Measurements from ENCODE around the gene ENG.
"Not testable (repeated sequence)": the region's sequence is repeated elsewhere in the genome, so short reads cannot be mapped to it uniquely, and the experiment has no call there.

ENG gene

DNA sequence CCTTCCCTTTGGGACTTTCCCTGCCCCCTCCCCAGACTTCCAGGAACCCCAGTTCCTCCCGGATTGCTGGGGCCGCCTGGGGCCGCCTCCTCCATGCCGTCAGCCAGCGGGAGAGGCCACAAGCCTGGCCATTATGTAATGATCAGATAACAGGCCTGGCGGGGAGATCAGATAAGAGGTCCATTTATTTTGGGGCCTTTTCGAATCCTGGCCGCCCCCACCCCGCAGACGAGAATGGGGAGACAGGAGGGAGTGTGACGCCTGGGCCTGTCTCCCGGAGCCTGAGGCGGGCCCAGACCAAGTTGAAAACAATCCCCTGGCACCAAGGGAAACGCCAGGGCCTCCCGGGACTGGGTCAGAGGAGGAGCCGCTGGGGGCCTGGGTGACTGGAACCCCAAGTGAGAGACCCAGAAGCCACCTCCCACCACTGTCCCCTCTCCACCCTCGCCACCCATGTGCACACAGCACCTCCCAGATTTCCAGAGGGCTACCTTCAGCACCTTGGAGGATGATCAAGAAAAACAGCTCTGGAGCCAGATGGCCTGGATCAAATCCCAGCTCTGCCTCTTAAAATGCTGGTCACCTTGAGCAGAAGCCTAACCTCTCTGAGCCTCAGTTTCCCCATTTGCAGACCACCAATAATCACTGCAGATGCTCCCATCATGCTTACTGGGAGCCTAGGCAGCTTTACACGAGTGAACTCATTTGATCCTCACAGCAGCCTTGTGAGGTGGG is 7.8 kb downstream of the ENG start:
- DNase-seq (ENCODE audit: low read depth in 2 of 2, low spot score in 1 of 2): no peak

DNA sequence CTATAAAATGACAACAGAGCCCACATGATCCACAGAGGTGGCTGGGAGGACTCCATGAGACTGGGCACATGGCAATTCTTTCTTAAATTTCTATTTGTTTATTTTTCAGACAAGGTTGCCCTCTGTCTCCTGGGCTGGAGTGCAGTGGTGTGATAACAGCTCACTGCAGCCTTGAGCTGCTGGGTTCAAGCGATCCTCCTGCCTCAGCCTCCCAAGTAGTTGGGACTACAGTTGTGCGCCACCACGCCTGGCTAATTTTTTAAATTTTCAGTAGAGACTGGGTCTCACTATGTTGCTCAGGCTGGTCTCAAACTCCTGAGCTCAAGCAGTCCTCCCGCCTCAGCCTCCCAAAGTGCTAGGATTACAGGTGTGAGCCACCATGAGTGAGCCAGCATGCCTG is 8.8 kb downstream of the ENG start:
- not testable (repeated sequence) for DNase-seq (ENCODE audit: low read depth in 2 of 2, low spot score in 1 of 2)

DNA sequence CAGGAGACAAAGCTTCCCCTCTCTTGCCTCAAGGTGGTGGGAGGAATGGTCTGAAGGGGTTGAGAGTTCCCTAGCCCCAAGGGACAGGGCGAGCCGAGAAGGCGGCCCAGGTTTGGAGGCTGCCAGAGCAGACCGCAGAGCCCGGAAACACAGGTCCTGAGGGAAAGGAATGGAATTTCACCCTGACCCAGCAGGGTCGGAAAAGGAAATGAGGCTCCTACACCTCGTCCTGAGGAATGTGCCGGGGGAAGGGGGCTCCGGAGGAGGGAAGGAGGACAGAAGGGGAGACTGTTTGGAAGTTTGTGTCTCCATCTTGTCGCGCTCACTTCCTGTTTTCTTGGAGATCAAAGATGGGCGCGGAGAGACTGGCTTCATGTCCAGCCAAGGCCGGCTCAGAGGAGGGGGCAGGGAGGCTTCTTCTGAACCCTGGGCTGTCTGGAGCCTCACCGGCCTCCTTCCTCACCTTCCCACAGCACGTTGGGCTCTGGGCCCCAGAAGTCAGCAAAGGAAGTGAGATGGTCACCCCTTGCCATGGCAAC is 9.6 kb downstream of the ENG start:
- DNase-seq (ENCODE audit: low read depth in 2 of 2, low spot score in 1 of 2): no peak

DNA sequence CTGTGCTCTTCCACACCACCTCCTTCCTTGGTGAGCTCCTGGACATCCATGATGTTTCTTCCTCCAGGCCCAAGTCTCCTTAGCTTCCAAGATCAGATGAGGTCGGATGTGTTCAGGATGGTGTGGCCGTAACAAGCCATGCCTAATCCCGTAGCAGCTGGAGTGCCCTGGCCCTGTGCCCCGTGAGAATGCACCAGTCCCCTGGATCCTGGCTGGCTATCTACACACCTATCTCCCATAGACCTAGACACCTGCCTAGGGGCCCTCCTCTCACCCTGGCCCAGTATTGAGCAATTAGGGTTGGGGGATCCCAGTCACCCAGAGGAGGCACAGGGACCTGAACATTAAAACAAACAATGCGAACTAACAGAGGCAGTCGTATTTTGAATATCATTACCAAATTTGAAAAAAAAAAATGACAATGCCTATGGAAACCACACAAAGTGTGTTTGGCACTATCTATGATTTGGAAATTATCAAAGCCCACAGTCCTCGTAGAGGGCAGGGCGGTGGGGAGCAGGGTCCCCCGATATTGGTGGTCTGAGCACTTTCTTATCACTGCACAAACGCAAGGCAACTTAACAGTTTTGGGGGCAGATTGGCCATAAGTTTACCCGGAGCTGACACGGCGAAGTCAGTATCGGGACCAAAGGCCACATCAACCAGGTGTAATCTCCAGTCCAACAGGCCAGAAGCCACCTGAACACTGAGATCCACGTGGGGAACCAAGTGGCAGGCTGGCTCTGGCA is 13.2 kb downstream of the ENG start:
- no peak for DNase-seq (ENCODE audit: low read depth in 2 of 2, low spot score in 1 of 2)

DNA sequence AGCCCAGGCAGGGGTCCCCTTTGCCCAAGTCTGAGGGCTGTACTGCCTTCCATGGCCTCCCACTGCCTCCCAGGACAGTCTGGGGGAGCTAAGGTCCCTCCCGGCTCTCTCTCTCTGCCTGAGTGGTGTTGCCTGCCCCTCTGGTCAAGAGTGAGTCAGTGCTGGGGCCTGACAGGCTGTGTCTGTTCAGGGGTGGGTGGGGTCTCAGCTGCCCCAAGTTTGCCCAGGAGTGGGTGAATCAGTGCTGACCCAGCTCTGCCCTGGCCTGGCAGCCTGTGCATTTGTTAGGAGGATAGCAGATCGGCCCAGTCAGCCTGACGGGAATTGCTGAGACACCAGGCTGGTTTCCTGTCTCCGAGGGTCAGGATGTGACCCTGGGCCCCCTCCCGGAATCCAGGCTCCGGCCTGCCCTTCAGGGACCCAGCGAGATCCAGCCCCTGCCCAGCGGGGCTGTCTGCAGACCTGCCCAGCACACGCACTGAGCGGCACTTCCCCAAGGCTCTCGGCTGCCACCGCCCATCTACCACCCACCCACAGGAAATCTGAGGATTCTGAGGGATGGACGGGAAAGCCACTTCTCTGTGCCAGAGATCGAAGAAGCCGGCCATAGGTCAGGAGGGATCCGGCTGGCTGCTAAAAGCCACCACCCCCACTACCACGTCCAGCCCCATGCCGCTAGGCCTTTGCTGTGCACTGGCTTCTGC is 15.9 kb downstream of the ENG start:
- DNase-seq (ENCODE audit: low read depth in 2 of 2, low spot score in 1 of 2): no peak

DNA sequence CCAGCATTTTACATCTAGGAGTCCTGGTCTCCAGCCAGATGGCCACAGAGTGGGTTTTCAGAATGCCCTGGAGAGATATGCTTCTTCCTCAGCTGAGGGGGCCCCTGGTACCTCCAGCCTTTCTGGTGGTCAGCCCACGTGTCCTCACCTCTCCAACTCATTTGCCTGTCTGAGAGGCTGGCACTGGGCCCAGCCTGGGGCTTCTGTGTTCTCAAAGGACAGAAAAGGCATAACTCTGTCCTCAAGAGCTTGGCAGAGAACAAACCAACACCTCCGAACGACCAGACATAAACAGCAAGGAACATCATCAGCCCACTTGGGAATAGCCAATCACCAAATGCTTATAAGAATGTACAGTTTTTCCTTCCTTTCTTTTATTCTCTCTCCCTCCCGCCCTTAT is 17.1 kb downstream of the ENG start:
- no peak for DNase-seq (ENCODE audit: low read depth in 2 of 2, low spot score in 1 of 2)

DNA sequence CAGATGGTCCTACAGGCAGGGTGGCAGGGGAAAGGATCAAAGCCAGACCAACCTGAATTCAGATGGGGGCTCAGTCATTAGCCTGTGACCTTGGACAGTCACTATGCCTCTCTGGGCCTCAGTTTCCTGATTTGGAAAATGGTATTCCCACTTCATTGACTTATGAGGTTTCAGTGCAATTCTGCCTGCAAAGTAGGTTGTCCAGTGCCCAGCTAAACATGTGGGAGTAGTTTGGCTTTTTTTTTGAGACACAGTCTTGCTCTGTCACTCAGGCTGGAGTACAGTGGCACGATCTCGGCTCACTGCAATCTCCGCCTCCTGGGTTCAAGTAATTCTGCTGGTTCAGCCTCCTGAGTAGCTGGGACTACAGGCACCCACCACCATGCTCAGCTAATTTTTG is 17.9 kb downstream of the ENG start:
- not testable (repeated sequence) for DNase-seq (ENCODE audit: low read depth in 2 of 2, low spot score in 1 of 2)

DNA sequence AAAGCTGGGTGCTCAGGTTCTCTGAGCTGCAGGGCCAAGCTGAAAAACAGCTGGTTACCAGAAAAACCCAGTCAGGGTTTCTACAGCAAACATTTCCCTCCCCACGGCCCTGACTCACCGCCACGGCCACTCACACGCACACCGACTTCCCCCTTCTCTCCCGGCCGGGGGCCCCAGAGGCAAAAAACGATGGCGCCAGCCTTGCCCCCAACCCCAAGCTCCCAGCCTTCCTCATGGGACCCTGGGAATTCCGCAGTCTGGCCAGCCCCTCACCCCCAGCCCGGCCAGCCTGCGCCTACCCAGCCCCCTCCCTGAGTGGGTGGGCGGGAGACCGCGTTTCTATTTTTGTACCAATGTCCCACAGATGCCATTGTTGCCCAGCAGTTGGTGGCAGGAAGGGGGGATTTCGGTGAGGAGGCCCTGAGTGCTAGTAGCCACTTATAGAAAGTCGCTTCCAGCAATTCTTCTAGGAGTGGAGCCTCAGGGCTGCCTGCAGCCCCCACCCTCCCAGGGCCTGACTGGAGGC is 18.4 kb downstream of the ENG start:
- no peak for DNase-seq (ENCODE audit: low read depth in 2 of 2, low spot score in 1 of 2)

DNA sequence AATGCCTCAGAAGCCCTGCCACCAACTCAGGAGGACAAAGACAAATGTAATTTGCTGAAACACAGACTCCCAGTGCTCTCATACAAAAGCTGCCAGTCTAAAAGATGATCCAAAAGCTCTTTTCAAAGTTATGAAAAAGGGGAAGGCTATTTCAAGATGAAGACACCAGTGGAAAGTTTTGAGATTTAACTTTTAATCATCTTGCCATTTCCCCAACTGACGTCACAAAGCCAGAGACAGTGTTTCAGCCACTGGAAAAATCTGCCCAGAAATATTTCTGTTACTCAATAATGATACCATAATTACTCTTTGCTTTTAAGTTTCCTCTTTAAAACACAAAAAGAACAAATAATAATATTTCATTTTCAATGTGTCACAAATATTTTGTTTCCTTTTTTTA is 20.9 kb downstream of the ENG start:
- DNase-seq (ENCODE audit: low read depth in 2 of 2, low spot score in 1 of 2): no peak

DNA sequence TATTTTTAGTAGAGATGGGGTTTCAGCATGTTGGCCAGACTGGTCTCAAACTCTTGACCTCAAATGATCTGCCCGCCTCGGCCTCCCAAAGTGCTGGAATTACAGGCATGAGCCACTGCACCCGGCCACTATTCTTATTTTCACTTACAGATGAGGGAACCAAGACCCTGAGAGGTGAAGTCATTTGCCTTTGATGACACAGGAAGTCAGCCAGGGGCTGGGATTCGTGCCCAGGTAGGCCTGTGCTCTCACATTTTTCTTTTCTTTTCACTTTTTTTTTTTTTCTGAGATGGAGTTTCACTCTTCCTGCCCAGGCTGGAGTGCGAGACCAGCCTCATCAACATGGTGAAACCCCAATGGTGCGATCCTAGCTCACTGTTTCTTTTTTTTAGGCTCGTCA is 22.2 kb downstream of the ENG start:
- no peak for DNase-seq (ENCODE audit: low read depth in 2 of 2, low spot score in 1 of 2)

DNA sequence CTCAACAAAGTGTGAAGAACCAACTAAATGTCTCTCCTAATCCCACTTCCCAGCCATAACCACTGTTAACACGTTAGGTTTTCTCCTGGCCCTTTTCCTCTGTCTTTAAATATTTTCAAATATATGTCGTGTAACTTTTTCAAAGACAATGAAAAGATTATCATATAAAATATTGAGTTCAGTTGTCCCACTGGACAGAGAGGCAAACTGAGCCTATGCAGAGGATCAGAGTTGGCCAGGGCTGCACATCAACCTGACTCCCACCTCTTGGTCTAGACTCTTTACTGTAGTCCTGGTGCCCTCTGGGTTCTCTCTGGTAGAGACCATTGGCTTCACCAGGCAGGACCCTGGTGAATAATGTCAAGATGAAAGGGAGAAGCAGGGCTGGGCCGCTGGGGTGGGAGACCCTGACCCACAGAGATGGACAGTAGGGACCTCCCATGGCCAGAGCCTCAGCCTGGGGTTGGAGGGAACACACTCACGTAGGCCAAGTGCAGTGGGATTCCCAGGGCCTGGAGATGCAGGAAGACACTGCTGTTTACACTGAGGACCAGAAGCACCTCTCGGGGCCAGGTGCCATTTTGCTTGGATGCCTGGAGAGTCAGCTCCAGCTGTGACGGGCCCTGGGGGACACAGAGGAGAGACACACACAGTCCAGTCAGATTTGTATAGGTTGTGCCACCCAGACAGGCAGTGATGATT is 25.1 kb downstream of the ENG start:
- no peak for DNase-seq (ENCODE audit: low read depth in 2 of 2, low spot score in 1 of 2)

DNA sequence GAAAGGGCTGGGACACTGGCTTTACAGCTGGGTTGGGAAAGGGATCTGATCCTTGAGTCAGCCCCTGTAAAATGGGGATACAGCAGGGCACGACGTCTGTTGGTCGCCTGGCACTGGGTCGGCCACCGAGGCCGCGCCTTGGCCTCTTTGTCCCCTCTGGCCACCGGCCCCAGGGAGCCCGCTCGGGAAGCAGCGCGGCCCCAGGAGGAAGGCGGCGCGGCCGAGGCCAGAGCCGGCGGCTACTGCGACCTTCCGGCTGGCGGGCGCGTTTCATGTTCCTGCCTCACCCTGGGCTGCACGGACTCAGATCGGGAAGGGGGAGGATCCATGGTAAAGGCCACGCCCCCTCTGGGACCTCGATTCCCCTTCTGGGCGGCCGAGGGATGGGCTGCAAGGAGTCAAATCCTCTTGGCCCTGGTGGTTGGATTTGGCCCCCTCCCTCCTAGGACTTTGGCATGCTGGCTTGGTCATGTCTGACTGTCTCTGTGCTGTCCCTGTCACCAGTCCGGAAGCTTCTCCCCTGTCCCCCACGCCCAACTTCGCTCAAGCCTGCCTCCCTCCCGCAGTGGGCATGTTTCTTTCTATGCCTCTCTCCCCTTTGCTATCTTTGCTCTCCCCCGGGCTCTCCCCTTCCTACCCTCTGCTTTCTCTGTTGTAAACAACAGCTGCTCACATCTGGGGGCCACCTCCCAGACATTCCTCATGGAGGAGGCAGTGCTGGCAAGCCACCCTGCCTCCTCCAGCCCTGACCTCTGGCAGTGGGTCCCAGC is 26.0 kb downstream of the ENG start:
- no peak for DNase-seq (ENCODE audit: low read depth in 2 of 2, low spot score in 1 of 2)

DNA sequence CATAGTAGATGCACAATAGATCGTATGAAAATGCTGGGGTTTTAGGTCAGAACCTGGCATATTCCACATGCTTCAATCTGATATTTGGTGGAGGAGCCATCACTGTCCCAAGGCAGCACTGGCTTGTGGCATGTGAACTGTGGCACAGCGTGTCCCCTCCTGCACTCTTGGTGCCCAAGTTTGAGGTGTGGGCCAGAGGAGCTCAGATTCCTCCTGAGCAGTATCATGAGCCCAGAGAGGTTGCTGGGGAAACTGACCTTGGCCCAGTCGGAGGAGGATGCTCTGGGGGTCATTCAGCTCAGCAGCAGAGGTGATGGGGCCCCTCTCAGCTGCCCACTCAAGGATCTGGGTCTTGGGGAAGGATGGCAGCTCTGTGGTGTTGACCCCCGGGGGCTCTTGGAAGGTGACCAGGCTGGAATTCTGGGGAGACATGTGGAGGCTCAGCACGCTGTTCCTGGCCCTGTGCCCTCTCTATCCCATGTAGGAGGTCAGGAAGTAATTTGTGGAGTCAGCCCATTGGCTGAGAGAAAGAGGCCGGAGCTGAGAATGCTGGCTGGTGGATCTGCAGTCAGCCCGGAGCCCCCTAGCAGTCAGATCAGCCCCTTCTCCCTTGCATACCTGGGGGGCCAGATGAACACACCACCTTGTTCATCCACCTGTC is 28.1 kb downstream of the ENG start:
- no peak for DNase-seq (ENCODE audit: low read depth in 2 of 2, low spot score in 1 of 2)

DNA sequence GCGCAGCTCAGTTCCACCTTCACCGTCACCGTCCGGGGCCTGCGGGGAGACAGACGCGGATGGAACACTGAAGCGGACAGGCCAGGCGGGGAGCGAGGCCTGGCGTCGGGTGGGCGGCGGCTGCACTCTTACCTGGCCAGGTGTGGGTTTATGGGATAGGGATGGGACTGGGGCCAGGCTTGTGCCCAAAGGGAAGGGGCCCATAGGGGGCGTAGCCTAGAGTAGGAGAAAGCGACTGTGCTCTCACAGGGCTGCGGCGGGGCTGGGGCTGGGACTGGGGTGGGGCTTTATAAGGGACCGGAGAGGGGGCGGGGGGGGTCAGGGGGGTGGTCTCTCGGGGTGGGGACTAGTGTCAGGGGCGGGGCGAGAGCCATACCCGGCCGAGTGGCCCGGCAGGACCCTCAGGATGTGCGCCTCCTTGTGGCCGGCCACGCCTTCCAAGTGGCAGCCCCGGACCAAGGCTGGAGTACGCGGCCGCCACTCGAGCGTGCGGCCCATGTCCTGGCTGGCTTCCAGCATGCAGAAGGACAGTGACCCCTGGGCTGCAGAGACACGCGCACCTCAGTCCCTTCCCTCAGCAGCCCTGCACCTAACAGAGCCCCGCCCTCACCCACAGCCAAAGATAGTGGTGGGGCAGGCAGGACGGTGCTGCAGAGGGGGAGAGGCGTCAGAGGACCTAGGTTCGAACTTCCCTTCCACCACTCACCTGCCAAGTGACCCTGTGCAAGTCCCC is 29.0 kb downstream of the ENG start:
- DNase-seq (ENCODE audit: low read depth in 2 of 2, low spot score in 1 of 2): no peak

DNA sequence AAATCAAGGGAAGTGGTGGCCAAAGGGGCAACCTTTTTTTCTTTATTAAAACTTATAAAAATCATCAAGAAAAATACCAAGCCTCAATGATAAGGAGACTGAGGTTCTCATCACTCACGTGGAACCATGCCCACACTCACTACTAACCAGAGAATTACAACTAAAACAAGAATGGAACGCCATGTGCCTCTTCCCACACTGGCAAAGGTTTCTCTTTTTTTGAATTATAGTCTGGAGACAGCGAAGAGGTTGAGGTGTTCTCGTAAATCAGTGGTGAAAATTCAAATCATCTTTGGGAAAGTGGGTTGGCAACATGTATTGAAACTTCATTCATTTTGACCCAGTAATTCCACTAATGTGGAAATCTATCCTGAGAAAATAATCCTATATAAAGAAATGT is 32.4 kb downstream of the ENG start:
- no peak for DNase-seq (ENCODE audit: low read depth in 2 of 2, low spot score in 1 of 2)

DNA sequence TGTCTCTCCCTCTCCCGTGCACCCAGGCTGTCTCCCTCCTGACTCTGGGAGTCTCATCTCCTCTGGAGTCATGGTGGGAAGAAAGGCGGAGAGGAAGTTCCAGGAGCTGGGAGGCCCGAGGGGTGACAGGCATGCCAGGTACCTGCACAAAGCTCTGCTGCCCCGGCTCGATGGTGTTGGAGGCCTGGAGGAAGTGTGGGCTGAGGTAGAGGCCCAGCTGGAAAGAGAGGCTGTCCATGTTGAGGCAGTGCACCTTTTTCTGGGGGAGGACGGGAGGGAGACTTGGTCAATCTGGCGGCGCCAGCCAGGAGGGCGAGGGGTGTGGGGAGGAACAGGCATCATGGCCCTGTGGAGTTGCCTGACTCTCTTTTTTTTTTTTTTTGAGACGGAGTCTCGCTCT is 35.9 kb downstream of the ENG start:
- DNase-seq (ENCODE audit: low read depth in 2 of 2, low spot score in 1 of 2): no peak

DNA sequence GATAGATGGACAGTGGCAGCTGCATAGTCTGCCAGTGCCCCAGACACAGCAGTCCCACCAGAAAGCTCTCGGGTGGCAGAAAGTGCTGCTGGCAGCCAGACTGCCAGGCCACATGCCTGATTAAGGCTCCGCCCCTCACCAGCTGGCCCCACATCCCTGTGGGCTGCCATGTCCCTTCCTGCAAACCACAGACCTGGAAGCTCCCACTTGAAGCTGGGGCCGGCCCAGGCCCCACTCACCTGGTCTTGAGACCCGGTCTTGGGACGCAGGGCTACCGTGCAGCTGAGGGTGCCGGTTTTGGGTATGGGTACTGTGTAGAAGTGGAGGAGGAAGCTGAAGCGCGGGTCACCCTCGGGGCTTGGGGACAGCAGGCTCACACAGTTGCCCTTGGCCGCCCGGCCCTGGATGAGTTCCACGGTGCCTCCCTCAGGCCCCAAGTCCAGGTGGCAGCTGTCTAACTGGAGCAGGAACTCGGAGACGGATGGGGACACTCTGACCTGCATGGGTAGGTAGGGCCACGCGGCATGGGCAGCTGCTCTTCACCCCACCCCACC is 36.5 kb downstream of the ENG start:
- no peak for DNase-seq (ENCODE audit: low read depth in 2 of 2, low spot score in 1 of 2)

DNA sequence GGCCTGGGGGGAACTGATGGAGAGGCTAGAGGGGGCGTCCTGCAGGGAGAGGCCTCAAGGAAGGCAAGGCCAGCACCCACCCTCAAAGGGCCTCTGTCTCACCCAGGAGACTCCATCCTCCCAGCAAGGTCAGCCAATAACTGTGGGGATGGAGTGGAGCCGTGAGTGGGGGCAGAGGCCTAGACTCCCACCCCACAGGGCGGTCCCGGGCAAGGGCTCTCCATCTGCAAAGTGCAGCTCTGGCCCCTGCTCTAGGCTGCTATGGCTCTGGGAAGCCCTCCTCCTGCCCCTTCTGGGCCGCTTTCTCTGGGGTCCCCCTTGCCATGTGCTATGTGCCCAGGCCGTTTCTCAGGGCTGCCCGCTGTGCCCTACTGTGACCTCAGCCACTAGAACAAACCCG is 37.7 kb downstream of the ENG start:
- no peak for DNase-seq (ENCODE audit: low read depth in 2 of 2, low spot score in 1 of 2)

DNA sequence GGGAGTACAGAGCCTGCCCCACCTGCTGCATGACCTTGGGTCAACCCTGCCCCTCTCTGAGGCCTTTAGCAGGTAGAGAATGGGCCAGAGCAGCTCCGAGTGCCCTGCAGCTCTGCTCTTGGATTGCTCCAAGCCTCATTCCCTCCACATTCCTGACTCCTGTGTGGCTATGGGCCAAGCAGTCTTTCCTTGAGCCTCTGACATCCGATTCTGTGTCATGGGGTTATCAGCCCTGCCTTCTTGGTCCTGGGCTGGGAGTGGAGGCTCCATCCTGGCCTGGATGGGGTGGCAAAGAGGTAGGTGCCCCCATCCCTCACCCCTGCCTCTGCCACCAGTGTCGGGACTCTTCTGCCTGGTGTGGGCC is 38.1 kb downstream of the ENG start:
- DNase-seq (ENCODE audit: low read depth in 2 of 2, low spot score in 1 of 2): no peak

All from stimulated activated CD8-positive, alpha-beta memory T cell treated with anti-CD3 and anti-CD28 coated beads, Interleukin-4, amount 100 ng/mL, for 1 hour (primary cell).